GM18511 (cell line): Measurements from ENCODE around the gene FKBP5.
"Not testable (repeated sequence)": the region's sequence is repeated elsewhere in the genome, so short reads cannot be mapped to it uniquely, and the experiment has no call there.

Experiments
- ATAC-seq: cut with Tn5 transposase; IDR thresholded peaks from one replicate; pipeline ENCODE4 v1.9.1; 2021; ENCODE audit warnings: mild to moderate bottlenecking, moderate library complexity; ENCODE audit not compliant: unreplicated experiment

Gene FKBP5

DNA sequence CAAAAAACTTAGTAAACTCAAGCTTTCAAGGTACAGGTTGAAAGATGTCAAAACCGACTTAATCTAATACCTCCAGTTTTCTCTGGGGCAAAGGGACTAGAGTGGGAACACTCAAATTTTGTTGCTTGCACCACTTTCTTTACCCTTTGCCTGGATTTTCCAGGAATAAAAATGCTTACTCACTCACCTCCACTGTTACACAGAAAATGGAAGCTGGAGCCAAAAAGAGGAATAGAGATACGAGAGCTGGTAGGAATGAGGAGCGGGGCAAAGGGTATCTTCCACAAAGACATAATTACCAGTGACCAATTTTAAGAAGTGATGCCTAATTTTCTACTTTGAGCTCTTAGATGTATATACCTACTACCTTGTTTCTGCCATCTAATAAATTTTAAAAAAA, 96.5 kb downstream of the FKBP5 start:
- no peak for ATAC-seq

- no peak for ATAC-seq
Observed at GRCh38 chr6:35590622-35591066, 98.1 kb downstream of the FKBP5 start.

- no peak for ATAC-seq
Observed at GRCh38 chr6:35589904-35590303, 98.8 kb downstream of the FKBP5 start.

DNA sequence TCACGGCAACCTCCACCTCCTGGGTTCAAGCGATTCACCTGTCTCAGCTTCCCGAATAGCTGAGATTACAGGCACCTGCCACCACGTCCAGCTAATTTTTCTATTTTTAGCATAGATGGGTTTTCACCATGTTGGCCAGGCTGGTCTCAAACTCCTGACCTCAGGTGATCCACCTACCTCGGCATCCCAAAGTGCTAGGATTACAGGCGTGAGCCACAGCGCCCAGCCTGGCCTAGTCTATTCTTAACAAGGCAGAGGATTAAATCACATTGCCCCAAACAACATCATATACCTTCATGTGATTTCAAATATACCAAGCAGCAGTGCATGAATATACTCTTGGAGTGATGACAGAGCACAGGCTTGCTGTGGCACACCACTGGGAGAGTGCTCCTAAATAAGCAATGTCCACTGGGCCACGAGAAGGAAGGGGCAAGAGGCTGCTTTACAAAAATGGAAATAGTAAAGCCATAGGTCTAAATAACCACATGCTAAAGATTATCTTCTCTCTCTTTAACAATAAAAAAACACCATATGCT, 99.4 kb downstream of the FKBP5 start:
- no peak for ATAC-seq

- ATAC-seq, result no peak
Observed at GRCh38 chr6:35587167-35587566, 101.5 kb downstream of the FKBP5 start.

DNA sequence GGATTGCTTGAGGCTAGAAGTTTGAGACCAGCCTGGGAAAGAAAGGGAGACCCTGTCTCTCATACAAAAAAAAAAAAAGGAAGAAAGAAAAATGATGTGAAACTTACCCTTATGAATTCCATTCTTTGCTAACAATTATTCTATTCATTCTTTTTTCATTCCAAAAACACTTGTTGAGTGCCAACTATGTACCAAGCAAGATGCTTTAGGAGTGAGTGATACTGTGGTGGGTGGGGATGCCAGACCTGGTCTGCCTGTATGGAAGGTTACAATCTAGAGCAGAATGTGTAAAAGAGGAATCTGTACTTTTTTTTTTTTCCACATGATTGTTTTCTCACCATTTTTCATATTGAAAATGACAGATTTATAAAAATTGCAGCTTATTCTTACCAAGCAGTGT, 102.2 kb downstream of the FKBP5 start:
- no peak for ATAC-seq

DNA sequence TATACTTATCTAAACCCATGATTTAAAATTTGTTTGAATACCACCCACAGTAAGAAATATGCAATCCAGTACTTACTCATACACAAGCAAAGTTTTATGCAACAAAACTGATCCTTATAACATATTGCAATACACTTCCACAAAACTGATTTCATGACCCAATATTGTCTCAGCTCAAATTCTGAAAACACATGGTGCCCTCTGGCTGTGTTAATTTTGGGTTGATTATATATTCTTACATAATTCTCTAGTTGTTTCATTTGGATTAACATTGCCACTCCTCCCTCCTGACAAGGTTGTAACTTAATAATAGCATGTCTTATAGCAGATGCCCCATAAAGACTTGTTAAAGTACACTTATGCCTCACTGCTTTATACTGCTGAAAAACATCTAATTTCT, 103.1 kb downstream of the FKBP5 start:
- ATAC-seq, result no peak

DNA sequence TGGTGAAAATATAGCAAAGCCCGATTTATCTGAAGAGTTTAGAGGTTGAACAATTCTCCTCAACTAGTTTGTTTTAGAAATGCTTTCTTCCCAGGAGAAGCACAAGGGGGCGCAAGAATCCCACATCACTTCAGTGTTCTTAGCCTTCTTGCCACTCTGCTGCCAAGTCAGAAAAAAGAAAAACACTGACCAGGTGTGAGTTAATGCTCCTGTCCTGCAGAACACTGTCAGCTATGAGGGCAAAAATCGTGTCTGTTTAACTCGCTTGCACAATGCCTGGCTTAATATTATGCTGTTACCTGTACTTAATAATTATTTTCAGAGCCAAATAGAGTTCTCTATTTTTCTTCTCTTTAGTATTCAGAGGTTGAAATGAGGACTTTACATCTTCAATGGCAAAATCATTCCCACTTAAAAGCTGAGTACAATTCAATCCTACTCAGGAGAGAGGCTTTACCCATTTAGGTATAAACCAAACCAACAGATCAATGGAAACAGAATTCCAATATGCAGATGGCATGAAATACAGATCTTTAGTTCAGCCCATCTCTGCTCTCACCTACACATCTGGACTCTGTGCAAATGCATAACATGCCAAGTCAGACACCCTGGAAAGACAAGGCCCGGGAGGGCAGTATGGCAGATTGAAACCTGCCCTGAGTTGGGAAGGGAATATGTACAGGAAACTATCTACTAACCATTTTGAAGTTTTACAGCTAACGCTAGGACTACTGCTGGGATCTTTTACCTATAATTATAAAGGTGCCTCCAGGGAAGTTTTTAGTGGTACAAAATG, 104.6 kb downstream of the FKBP5 start:
- ATAC-seq, result no peak

GRCh38 chr6:35582315-35582714, 106.4 kb downstream of the FKBP5 start:
- ATAC-seq, result no peak

DNA sequence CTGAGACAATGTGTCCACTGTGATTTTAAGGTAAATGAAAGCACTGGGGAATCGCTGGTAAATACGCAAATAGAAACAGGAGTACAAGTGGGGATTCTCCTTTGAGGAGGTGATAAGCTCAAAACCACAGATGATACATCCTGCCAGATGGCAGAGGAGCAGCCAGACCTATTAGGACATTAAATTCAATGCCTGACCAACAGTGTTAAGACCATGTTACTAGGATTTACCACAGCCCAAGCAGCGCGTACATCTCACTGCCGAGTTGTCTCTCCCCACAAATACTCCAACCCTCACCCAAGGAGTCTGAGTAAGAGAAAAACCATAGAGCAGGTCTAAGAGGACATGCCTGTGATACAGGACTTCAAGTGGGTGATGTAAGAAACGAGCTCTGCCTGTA, 107.1 kb downstream of the FKBP5 start:
- ATAC-seq, result no peak

- ATAC-seq, result no peak
Observed at GRCh38 chr6:35580836-35581235, 107.9 kb downstream of the FKBP5 start.

- ATAC-seq, result no peak
Observed at GRCh38 chr6:35576682-35577081, 112.0 kb downstream of the FKBP5 start.

GRCh38 chr6:35573495-35574110, 115.1 kb downstream of the FKBP5 start:
- no peak for ATAC-seq

GRCh38 chr6:35570885-35571330, 117.8 kb downstream of the FKBP5 start:
- not testable (repeated sequence) for ATAC-seq

DNA sequence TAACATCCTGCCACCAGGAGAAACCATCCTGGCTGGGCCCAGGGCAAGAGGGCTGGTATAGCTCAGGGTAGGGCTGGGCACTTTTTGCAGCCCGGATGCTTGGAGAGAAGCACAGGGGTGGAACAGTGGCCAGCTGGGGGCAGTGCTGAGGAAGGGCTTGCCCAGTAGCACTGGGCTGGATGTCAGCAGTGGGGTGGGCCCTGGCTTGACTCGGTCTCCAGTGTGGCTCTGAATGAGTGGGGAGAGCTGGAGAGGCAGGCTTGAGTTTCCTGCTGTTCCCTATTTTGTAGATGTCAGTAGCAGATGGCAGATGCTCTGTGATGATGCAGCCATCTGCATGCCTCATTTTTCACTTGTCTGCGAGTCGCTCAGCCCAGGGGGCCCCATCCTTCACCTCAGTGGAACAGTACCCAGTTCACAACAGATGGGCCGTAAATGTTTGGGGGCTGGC, 119.7 kb downstream of the FKBP5 start:
- no peak for ATAC-seq

DNA sequence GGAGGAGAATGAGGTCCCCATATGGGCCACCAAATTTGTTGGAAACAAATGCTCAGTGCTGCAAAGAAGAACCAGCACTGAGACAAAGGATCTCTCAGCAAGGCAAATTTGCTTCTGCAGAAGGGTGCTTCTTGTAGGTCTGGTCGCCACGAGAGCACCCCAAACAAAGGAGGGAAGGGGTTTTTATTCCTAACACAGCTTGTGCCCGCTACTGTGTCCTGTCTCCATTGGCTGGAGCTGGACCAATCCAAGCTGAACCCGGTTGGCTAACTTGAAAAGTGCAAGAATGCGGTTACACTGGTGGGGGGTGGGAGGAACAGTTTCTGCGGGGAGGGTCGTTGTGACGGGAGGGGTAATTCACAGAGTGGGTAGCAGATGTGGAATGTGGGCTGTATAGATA, 121.9 kb downstream of the FKBP5 start:
- ATAC-seq, result no peak

DNA sequence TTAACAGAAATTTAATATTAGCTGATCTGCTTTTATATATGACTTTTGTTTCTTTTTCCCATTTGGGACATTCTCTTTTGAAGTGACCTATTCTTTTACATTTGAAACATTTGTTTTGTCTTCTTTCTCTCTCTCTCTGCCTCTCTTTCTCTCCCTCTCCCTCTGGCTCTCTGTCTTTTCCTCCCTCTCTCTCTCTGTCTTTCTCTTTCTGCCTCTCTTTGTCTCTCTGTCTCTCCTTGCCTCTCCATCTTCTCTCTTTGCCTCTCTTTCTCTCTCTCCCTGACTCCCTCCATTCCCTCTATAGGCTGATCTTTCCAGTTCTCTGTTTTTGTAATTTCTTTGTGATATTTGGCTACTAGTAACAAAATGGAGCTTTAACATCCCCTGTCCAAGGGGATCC, 124.0 kb downstream of the FKBP5 start:
- no peak for ATAC-seq

DNA sequence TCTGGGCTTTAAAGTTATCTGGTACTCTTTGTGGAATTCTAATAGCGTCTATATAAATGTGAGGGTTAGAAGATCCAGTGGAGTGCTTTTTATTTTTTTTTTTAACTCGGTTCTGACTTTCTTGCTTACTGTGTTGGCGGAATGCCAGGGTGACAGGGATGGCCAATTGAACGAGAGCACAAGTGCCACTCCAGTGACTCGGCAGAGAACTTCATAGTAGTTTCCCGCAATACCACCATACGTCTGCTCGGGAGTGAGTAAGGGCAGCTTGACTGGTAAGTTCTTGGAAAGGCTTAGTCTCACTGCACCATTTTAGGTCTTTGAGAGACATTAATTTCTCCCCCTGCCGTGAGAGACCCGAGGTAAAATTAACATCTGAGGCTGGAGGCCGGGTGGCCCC, 126.7 kb downstream of the FKBP5 start:
- no peak for ATAC-seq

GRCh38 chr6:35561113-35561512, 127.6 kb downstream of the FKBP5 start:
- ATAC-seq, result no peak

DNA sequence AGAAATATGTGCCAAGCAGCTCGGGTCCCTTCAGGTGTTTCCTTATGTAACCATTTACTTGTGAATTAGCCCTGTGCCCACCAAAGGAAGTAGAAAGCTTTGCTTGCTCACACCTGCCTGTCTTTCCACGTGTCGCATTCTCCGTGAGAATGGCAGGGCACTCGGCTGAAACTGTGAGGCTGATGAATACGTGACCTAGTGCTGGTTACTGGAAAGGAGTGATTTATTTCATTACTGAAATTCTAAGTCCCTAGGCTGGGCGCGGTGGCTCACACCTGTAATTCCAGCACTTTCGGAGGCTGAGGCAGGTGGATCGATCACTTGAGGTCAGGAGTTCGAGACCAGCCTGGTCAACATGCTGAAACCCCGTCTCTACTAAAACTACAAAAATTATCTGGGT, 130.1 kb downstream of the FKBP5 start:
- ATAC-seq, result no peak

DNA sequence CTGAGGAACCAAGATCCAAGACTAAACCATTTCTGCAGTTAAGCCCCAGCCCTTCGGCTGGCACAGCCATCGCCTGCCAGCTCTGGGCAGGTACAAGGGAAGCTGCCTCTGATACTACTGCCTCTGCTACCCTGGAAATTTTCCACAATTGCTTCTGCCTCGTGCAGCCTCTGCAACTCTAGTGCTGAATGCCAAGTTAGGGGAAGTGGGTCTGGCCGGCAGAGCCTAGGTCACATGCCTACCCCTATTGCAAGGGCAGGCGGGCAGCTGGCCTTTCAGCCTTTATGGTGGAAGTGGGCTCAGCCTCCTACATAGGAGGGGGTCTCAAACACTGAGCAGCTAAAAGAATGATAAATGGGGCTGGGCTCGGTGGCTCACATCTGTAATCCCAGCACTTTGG, 131.5 kb downstream of the FKBP5 start:
- no peak for ATAC-seq

DNA sequence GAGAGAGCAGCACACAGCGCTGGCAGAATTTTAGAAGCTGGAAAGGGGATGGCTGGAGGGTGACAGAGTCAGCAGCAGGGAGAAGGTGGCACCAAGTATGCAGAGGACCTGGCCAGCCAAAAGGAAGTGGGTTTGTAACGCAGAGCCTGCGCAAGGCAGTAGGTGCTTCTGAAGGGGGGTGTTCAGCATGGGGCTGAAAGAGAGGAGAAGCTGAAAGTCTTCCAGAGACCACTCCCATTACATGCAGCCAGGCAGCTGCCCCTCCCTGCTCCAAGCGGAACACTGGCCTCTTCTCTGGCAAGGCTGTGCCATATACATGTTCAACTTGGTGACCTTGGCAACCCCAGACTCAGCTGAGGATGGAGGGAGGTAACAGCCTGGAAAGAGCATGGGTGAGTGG, 133.9 kb downstream of the FKBP5 start:
- ATAC-seq, result no peak
